HT-29 (cell line): Measurements from ENCODE around the gene TRAP1. TPM values are rescaled to one million over a fixed set of nuclear protein-coding genes. Genes with fewer than 3 reads are reported as not detected.

Source experiments
- DNase-seq: peaks from one replicate; pipeline ENCODE4 v3.0.0-alpha.2; 2015; ENCODE audit warnings: low spot score
- total RNA-seq: library from RNA; depleted of rRNA; stranded (reverse); fragments of >200 nt; shearing (Covaris generic); gene quantifications from 2 replicates; pipeline ENCODE4 v1.2.3, GENCODE V29; 2014

The TRAP1 gene
- total RNA-seq, 1 experiment from 2014 or later, result 553 TPM

DNA sequence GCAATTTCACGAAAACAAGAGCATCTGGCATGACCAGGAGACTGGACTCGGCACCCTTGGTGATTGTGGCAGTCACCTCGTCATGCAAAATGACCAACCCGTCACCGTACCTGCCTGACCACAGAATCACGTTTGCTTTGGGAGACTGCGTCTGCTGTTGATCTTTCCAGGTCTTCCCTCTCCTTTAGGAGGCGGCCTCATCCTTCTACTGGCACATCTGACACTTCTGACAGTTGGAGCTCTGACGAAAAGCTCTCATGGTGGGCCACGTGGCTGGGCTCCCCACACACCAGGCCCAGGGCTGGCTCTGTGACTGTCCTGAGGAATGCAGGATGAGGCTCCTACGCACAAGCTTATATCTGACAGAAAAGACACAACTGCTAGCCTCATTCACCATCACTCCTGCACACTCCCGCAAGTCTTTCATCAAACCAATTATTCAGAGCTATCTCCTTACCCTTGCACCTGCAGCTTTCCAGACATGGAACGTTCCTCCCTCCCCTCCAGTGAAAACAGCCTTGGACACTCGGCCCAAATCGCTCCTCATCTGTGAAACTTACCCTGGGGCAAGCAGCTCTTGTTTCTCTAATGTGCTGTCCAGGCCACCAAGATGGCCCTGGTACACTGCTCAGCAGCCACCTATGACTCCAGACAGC, 3.6 kb downstream of the TRAP1 start:
- no peak for DNase-seq

DNA sequence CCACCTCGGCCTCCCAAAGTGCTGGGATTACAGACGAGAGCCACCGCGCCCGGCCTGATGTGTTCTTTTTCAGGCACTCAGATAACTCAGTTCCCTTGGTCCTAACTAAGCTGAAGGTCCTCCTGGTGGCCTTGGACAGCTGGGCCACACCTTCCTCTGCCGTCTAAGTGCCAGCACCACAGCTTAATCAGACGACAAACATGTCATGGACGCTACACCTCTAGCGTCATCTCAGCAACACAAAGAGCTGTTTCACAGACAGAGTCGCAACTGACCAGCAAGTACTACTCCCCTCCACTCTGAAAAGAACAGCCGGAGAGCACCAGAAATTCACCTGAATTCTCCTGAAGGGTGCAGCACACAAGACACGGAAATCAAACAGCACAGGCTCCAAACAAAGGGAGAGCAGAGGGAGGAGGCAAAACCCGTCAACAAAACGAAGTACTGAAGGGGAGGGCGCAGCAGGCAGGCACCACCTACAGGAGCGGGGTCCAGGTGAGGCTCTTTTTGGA, 4.4 kb downstream of the TRAP1 start:
- no peak for DNase-seq

DNA sequence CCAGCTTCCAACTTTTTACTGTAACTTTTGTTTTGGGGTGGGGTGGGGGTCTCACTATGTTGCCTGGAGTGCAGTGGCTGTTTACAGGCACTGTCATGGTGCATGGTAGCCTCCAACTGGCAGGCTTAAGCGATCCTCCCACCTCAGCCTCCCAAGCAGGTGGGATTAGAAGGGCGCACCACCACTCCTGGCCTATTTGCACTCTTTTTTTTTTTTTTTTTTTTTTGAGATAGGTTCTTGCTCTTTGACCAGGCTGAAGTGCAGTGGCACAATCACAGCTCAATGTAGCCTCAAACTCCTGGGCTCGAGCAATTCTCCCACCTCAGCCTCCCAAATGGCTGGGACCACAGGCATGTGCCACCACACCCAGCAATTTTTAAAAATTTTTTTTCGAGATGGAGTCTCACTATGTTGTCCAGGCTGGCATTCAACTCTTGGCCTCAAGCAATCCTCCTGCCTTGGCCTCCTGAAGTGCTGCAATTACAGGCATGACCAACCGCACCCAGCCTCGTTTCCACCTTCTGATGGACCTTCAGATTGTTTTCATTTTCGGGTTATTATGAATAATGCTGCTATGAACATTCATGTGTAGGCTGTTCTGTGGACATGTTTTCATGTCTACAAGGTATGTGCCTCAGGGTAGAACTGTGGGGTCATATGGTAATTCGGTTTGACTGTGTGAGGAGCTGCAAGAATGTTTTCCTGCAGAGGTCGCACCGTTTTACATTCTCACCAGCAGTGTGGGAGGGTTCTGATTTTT, 10.9 kb downstream of the TRAP1 start:
- DNase-seq, result no peak

DNA sequence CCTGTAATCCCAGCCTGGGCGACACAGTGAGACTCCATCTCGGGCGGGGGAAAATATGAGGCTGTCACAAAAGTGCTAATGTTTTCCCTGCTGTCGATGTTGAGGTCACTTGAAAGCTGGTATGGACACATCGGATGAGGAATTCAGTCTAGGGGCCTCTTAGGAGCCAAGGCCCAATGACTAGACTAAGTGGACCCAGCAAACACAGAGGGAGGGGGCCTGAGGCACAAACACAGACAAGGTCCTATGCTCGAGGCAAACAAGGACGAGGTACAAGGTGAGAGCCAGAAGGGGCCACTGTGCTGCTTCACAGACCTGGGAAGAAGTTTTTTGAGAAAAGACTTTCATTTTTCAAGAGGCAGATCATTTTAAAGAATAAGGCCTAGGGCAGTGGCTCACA, 15.2 kb downstream of the TRAP1 start:
- DNase-seq, result no peak

DNA sequence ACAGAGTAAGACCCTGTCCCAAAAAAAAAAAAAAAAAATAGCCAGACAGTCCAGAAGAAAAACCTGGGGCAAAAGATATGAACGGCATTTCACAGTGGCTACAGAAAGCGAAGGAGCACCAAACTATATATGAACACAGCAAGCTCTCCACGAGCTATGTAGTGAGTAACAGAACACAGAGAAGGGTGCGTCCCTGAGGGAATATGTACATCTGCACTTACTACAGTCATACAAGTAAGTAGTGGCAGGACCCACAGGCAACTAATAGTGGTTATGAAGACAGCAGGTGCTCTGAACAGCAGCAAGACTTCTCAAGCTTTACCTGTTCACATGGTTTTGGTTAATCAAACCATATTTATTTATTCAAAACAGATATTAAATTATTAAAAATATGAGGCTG, 15.8 kb downstream of the TRAP1 start:
- DNase-seq, result no peak

DNA sequence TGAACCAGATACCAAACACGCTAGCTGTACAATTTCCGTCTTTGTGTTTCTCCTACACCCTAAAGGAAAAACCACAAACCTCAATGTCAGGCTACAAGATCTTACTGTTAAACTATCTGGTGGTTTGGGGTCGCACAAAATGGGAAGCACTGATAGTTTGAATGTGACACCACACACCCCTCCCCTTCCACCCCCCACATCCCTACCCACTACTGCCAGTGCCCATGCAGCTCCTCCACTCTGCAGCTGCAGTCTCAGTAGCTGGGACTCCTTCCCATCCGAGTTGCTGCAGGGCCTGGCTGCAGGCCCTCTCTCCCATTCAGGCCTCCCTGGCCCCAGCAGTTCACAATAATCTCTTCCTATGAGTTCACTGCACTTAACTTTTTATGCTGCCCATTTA, 18.4 kb downstream of the TRAP1 start:
- no peak for DNase-seq

DNA sequence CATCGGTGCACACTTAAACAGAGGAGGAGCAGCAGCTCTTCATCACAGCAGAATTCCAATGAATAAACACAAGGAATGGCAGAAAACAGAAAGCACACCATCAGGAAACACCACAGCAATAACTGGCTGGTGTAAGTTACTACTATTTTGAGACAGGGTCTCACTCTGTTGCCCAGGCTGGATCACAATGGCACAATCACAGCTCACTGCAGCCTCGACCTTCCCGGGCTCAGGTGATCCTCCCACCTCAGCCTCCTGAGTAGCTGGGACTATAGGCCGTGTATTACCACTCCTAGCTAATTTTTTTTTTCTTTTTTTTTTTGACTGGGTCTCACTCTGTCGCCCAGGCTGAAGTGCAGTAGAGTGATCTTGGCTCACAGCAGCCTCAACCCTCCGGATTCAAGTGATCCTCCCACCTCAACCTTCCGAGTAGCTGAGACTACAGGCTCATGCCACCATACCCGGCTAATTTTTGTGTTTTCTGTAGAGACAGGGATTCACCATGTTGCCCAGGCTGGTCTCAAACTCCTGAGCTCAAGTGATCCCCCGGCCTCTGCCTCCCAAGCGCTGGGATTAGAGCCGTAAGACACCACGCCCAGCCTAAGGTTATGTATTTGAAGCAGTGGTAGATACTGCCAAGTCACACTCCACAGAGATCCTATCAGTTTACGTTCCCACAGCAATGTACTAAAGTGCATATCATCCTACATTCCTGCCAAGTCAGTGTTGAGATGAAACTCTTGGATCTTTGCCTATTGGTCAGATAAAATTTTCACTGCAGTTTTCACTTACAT, 20.7 kb downstream of the TRAP1 start:
- DNase-seq, result peak; percentile 2

DNA sequence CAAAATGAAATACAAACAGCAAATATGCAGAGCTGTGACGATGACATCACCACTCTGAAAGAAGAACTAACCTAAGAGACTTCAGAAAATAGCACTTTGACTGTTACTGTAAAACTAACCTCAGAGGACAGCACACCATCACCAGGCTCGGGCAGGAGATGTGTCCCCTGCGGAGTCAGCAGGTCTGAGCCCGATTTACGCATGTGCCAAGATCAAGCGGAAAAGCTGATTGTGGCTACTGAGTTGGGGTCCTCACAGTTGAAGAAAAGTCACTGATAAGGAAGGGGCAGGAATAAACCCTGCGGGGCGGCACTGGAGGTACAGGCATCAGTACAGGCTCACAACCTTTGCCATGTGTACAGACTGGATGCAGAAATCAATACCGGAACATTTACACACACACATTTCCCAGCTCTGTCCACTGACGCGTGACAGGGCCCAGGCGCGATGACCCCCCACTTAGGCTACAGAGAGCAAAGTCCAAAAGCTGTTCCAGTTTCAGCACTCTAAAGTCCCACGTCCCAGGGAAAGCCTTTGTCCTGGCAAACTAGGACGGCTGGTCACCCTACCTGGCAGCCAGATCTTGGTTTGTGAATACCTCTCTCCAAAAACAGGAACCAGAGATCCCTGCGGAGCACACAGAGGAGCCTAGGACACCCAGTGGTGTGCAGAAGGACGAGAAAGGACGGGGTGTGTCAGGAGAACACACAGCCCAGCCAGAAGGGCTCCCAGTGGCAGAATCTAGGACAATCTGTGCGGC, 21.5 kb downstream of the TRAP1 start:
- DNase-seq, result no peak

DNA sequence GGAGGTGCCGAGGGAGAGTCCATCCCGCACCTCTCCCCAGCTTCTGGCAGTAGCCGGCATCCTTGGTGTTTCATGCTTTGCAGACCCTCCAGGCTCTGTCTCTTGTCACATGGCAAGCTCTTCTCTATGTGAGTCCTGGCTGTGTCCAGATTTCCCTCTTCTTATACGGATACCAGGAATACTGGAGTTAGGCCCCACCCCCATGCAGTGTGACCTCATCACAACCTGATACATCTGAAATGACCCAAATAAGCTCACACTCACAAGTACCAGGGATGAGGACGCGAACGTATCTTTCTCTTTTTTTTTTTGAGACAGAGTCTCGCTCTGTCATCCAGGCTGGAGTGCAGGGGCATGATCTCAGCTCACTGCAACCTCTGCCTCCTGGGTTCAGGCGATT, 23.3 kb downstream of the TRAP1 start:
- no peak for DNase-seq

DNA sequence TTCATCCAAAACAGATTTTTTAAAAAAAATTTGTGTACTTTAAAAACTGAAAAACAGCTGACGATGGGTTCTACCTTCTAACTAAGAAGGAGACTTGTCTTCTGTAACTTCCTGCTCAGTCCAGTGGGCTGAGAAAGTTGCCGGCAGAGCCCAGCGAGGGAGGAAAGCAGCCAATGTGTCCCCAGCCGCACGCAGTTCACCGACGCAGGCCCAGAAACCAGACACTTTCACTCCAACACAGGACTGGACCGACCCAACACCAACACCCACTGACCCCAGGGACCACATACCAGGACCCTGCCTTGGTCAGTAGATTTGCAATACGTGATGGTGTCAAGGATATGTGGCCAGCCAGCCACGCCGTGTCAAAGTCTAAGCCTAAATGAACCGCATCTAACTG, 25.6 kb downstream of the TRAP1 start:
- DNase-seq, result no peak

DNA sequence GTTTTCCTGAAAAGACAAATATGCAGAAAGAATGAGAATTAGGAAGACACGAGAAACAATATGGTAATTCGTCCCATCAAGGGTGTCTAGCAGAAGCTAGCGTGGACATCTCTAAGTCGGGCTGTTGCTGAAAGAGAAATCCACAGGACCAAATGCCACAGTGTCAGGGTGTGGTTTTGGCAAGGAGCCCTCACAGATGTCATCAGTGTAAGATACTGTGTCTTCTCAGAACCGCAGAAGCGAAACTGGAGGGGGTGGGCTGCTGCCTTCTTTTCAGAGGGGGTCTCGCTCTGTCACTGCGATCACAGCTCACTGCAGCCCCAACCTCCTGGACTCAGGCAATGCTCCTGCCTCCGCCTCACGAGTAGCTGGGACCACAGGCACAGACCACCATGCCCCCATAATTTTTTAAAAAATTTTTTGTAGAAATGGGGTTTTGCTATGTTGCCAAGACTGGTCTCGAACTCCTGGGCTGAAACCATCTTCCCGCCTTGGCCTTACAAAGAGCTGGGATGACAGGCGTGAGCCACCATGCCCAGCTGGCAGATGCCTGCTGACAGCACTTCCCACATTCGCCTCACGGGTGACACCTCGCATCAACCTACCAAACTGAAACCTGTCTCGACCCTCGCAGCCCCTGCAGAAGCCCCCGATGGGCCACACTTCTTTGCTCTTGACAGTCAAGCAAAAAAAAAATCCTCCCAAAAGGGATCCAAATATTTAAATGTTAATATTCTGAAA, 26.2 kb downstream of the TRAP1 start:
- no peak for DNase-seq

DNA sequence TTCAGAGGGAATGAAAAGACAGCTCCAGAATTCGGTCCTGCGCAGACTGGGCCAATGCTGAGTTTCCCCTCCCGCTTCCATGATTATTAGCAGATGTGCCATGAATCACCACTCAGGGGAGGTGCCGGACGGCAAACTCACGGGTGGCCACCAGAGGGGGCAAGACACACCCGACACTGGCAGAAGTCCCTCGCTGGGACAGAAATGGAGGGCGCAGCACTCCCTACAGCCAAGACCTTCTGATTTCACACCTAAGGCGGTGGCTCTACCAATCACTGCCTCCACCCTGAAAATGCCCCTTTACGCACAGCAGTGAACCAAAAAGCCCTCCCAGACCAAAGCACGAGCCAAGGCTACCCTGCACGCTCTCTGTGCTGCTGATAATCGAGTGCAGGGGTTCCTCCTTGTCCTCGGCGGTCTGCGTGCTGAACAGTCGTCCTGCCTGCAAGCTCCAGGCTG, 26.8 kb downstream of the TRAP1 start:
- DNase-seq, result peak; percentile 82

DNA sequence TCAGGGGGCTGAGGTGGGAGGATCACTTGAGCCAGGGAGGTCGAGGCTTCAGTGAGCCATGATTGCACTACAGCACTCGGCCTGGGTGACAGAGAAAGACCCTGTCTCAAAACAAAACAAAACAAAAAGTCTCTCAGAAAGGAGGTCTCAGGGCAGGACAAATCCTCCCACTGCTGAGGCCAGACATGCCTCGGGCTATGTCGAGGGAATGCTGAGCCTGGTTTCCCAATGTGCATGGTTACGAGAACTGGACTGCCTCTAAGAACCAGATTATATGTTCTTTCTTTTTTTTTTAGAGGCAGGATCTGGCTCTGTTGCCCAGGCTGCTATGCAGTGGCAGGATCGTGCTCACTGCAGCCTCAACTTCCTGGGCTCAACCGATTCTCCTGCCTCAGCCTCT, 27.6 kb downstream of the TRAP1 start:
- no peak for DNase-seq

DNA sequence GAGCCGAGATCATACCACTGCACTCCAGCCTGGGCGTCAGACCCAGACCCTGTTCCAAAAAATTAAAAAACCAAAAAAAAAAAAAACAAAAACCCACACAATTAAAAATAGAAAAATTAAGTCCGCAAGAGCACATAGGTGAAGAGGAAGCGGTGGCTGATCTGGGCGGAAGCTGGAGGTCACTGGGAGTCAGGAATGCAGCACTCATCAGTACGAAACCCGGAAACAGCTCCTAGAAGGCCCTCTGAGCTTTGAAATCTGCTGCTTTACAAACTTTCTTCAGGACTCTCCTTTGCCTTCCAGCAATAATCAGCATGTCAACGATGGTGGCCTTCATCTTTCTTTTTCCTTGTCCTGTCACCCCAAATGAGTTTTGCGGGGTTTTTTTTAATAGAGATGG, 29.5 kb downstream of the TRAP1 start:
- no peak for DNase-seq

DNA sequence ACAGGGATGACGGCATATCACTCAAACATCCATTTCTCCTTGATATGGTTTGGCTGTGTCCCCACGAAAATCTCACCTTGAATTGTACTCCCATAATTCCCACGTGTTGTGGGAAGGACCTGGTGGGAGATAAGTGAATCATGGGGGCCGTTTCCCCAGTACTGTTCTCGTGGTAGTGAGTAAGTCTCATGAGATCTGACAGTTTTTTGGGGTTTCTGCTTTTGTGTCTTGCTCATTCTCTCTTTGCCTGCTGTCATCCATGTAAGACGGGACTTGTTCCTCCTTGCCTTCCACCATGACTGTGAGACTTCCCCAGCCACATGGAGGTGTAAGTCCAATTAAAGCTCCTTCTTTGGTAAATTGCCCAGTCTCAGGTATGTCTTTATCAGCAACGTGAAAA, 30.3 kb downstream of the TRAP1 start:
- no peak for DNase-seq

DNA sequence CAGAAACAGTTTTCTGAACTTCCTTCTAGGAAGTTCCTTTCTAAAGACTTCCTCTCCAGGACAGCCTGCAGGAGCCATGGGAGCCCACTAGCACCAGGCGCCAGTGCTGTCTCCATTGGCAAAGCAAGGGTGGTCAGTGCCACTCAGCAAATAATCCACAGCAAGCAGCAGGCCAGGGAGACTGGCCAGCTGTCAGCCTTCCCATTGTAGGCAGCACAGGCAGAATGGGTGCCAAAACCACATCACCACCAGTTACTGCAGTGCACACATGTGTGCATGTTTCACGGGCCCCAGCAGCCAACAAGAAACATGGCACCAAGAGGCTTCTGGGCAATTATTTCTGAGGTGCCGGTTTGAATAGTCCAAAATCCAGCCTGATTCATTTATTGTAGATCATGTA, 36.1 kb downstream of the TRAP1 start:
- no peak for DNase-seq

DNA sequence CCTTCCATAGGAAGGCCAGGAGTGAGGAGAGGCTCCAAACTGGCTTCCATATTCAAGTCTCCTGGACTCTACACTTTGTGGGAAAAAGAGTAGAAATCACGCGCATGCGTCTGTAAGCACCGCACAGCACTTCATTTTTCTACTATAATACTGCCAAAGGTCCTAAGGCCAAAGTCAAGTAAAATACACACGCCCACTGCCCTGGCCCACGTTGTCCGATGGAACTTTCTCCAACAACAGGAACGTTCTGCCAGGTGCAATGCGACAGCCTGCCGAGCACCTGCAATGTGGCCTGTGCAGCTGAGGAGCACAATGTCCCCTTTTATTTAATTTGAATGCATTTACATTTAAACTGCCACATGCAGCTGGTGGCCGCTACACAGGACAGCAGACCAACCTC, 39.3 kb downstream of the TRAP1 start:
- DNase-seq, result no peak

DNA sequence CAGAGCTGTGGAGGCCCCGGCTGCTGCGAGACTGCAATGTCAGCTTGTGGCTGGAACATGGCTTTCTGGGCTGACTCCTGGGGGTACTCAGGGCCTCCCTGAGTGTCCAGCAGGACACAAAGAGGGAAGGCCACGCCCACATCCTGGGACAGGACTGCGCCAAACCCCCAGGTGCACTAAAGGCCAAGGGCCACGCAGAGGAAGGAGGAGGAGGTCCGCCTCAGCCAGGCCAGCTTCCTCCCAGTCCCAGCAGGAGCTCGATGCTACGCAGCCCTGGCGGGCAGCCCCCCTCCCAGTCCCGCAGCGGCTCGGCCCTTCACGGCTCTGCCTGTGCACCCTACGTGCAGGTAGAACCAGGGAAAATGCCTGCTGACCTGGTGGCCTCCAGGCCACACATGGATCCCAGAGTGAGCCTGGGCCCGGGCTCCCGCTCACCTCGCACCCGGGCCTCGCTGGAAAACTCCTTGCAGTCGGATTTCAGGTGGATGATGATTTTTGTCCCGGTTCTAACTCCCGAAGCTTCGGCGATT, 41.7 kb downstream of the TRAP1 start:
- no peak for DNase-seq

DNA sequence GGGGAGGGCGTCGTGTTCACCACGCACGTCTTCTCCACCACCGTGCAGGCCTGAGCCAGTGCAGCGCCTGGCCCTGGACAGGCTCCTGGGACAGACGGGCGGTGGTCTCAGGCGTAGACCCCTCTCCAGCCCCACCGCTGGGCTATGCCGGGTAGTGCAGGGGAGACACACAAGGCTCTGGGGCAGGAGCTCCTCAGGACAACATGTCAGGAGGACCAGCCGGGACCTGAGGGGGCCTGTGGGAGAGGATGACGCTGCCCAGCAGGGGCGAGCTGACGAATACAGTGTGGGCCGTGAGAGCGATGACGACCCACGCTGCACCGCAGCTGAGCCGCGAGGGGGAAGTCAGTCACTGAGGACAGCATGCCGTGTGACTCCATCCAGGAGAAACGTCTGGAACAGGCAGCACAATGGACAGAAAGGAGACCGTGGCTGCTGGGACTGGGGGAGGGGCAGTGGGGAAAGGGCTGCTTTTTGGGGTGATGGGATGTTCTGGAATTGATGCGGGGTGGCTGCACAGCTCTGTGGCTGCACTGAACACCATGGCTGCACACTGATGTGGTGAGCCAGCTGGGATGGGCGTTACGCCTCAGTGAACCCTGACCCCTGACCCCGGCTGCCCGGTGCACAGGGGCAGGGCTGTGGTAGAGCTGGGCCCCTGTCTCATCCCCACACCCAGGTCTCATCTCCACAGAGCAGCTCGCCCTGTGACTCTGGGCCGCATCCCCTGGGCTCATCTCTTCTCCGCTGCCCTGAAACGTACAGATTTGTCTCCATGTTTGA, 42.6 kb downstream of the TRAP1 start:
- no peak for DNase-seq
